ENCODE measurements around the gene DISC1.
A peak's percentile ranks its signal among the peaks of the same experiment; 100 is the strongest.
"Not testable (repeated sequence)": the region's sequence is repeated elsewhere in the genome, so short reads cannot be mapped to it uniquely, and the experiment has no call there.

The DISC1 gene

DNA sequence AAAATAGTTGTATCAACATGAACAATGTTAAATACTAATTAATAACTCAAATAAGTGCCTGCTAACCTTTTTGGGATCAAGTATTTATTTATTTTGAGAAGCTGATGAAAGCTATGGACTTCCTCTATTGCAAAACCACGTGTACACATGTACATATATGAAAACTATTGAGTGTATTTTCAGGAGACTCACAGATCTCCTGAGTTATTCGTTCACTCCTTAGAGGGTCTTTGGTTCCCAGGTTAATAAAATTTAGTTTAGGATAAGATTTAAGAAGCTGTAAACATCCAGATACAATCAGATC, 130.5 kb downstream of the DISC1 start:
- peak overlapping the region; percentile 59 for H3K4me3 Mint-ChIP-seq

GRCh38 chr1:231757759-231758158, 131.2 kb downstream of the DISC1 start:
- Mint-ChIP-seq H3K36me3 (peaks cover 25% of the 10 kb centered on the region), H3K4me1 (no peaks in the 10 kb centered on the region)

More for the DNA sequence above, 130.5 kb downstream of the DISC1 start:
- H3K9me3 Mint-ChIP-seq, result peaks cover 17% of the 10 kb centered on the region
- H3K27me3 Mint-ChIP-seq, result peaks cover 5% of the 10 kb centered on the region
- H3K36me3 Mint-ChIP-seq, result peaks cover 30% of the 10 kb centered on the region
- peak; percentile 66 for ATAC-seq
- H3K4me1 Mint-ChIP-seq, result no peaks in the 10 kb centered on the region
- H3K27ac Mint-ChIP-seq, result no peak overlapping the region

GRCh38 chr1:231761252-231761651, 134.7 kb downstream of the DISC1 start:
- H3K9me3 Mint-ChIP-seq, result no peaks in the 10 kb centered on the region
- no peak overlapping the region for H3K27ac Mint-ChIP-seq
- H3K36me3 Mint-ChIP-seq, result peaks cover 6% of the 10 kb centered on the region
- no peak for ATAC-seq
- H3K4me3 Mint-ChIP-seq, result no peak overlapping the region
- H3K4me1 Mint-ChIP-seq, result no peaks in the 10 kb centered on the region
- H3K27me3 Mint-ChIP-seq, result peaks cover 9% of the 10 kb centered on the region

More at GRCh38 chr1:231757759-231758158, 131.2 kb downstream of the DISC1 start:
- Mint-ChIP-seq H3K27me3 (peaks cover 9% of the 10 kb centered on the region), H3K9me3 (peaks cover 12% of the 10 kb centered on the region), H3K27ac (no peak overlapping the region), H3K4me3 (no peak overlapping the region)
- no peak for ATAC-seq

DNA sequence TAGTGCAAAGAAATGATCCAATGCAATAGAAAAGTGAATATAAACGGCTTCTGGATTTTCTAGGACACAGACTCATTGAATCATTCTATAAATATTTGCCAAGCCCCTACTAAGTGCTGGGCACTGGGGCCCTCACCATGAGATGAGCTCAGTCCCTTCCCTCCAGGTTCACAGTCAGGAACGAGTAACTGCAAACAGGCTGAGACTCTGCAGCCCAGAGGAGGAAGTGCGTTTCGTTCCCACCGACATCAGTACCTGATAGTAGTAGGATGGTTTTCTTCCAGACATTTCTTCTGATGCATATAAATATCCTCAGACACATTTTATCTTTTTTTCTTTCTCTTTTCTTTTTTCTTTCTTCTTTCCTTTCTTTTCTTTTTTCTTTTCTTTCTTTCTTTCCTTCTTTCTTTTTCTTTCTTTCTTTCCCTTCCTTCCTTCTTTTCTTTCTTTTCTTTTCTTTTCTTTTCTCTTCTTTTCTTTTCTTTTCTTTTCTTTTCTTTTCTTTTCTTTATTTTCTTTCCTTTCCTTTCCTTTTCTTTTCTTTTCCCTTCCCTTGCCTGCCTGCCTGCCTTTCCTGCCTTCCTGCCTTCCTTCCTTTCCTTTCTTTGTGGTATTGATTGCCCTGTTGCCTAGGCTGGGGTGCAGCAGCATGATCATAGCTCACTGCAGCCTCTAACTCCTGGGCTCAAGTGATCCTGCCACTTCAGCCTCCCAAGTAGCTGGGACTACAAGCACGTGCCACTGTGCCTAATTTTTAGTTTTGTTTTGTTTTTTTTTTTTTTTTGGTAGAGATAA, 135.4 kb downstream of the DISC1 start:
- Mint-ChIP-seq H3K36me3 (peaks cover 6% of the 10 kb centered on the region), H3K9me3 (no peaks in the 10 kb centered on the region), H3K4me3 (no peak overlapping the region), H3K4me1 (no peaks in the 10 kb centered on the region), H3K27ac (no peak overlapping the region), H3K27me3 (peaks cover 9% of the 10 kb centered on the region)
- no peak for ATAC-seq

DNA sequence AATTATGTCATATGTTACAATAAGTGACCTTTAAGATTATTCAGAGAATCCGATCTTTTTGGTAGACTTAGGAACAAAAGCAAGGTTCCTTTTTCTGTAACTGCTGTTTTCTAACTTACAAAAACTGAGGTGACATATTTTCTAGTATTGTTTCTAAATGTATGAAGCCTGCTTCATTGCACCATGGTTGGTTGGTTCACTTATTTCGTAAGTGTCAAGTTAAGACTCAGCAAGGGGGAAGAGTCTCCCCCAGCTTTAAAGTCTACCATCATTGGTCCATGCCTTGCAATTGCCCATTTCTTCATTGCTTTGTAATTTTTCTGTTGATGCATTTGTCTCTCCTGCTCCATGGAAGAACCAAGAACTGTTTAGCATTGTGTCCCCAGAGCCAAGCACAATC, 136.9 kb downstream of the DISC1 start:
- Mint-ChIP-seq H3K36me3 (peaks cover 6% of the 10 kb centered on the region), H3K4me3 (no peak overlapping the region), H3K9me3 (no peaks in the 10 kb centered on the region), H3K27ac (no peak overlapping the region), H3K27me3 (peaks cover 9% of the 10 kb centered on the region), H3K4me1 (no peaks in the 10 kb centered on the region)
- no peak for ATAC-seq

- not testable (repeated sequence) for H3K9me3 Mint-ChIP-seq, H3K36me3 Mint-ChIP-seq, ATAC-seq, H3K27ac Mint-ChIP-seq, H3K4me3 Mint-ChIP-seq, H3K4me1 Mint-ChIP-seq, H3K27me3 Mint-ChIP-seq
Measured at GRCh38 chr1:231765825-231766224, 139.2 kb downstream of the DISC1 start.

DNA sequence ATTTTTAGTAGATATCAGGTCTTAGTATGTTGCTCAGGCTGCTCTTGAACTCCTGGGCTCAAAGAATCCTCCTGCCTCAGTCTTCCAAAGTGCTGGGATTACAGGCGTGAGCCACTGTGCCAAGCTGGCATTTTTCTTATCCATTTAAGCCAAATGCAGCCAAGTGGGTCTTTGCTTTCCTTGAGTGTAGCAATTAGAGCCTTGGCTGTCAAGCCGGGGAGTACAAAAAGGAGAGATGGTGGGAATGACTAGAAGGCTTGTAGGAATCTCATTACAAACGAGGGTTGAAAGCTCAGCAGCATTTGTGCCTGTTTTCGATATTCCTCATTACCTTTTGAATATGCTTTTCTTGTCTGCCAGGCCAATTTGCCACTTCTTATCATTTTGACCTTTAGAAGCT, 140.9 kb downstream of the DISC1 start:
- H3K36me3 Mint-ChIP-seq, result peaks cover 6% of the 10 kb centered on the region
- ATAC-seq, result no peak
- H3K27me3 Mint-ChIP-seq, result no peaks in the 10 kb centered on the region

DNA sequence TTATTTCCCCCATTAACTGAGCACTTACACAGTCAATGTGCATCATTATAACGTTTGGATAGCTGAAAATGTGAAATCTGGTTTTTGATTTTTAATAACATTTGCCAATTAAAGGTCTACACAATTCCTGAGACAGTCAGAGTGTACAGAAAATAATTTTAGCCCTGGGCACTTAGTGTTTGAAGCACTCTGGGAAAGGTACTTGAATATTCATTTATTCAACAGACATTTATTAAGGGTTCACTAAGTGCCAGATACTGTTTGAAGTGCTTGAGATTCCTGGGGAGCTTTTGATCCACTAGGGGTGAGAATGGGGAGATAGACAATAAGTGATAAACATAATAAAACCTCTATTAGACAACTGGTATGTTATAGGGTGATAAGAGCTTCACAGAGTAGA, 141.8 kb downstream of the DISC1 start:
- H3K4me1 Mint-ChIP-seq, result no peaks in the 10 kb centered on the region
- H3K9me3 Mint-ChIP-seq, result no peaks in the 10 kb centered on the region
- ATAC-seq, result no peak
- H3K36me3 Mint-ChIP-seq, result peaks cover 6% of the 10 kb centered on the region
- no peak overlapping the region for H3K4me3 Mint-ChIP-seq
- no peak overlapping the region for H3K27ac Mint-ChIP-seq
- no peaks in the 10 kb centered on the region for H3K27me3 Mint-ChIP-seq

More for the DNA sequence above, 140.9 kb downstream of the DISC1 start:
- Mint-ChIP-seq H3K4me1 (no peaks in the 10 kb centered on the region), H3K4me3 (no peak overlapping the region), H3K9me3 (no peaks in the 10 kb centered on the region), H3K27ac (no peak overlapping the region)

GRCh38 chr1:231770506-231771175, 144.1 kb downstream of the DISC1 start:
- Mint-ChIP-seq H3K4me3 (no peak overlapping the region), H3K27me3 (no peaks in the 10 kb centered on the region), H3K4me1 (no peaks in the 10 kb centered on the region), H3K36me3 (peaks cover 11% of the 10 kb centered on the region), H3K9me3 (no peaks in the 10 kb centered on the region), H3K27ac (no peak overlapping the region)
- ATAC-seq, result no peak

DNA sequence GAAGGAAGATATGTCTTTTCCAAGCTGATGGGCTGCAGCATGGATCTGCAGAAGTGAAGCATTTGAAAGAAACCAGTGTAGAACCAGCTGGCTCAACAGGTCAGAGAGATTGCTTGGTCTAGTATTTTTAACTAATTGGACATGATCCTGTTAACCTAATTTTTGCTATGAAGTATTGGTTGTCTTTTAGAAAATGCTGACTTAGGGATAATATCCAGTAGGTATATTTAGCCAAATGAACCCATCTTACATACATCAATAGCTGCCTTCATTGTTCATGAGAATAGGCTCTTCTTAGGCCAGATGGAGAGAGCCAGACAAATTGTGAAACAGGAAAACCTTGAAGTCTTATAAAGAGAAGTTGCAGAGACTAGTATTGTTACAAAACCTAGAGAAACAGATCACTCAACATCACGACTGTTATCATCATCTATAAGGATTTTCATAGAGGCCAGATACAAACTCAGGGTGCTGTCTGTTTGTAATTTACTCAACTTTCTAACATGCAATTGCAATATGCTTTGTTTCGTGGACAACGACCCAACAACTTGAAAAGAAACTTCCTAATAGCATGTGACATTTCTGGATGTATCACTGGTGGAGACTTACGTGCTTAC, 148.2 kb downstream of the DISC1 start:
- Mint-ChIP-seq H3K36me3 (peaks cover 11% of the 10 kb centered on the region), H3K4me3 (no peak overlapping the region), H3K27ac (no peak overlapping the region), H3K9me3 (no peaks in the 10 kb centered on the region), H3K4me1 (peaks cover 8% of the 10 kb centered on the region), H3K27me3 (no peaks in the 10 kb centered on the region)
- ATAC-seq, result no peak

GRCh38 chr1:231776010-231776756, 149.6 kb downstream of the DISC1 start:
- Mint-ChIP-seq H3K4me3 (no peak overlapping the region), H3K9me3 (no peaks in the 10 kb centered on the region), H3K27ac (no peak overlapping the region), H3K36me3 (peaks cover 7% of the 10 kb centered on the region), H3K27me3 (no peaks in the 10 kb centered on the region), H3K4me1 (peaks cover 8% of the 10 kb centered on the region)
- no peak for ATAC-seq

- no peaks in the 10 kb centered on the region for H3K27me3 Mint-ChIP-seq
- peaks cover 5% of the 10 kb centered on the region for H3K36me3 Mint-ChIP-seq
- H3K27ac Mint-ChIP-seq, result no peak overlapping the region
Measured at GRCh38 chr1:231776757-231777062, 150.1 kb downstream of the DISC1 start.

DNA sequence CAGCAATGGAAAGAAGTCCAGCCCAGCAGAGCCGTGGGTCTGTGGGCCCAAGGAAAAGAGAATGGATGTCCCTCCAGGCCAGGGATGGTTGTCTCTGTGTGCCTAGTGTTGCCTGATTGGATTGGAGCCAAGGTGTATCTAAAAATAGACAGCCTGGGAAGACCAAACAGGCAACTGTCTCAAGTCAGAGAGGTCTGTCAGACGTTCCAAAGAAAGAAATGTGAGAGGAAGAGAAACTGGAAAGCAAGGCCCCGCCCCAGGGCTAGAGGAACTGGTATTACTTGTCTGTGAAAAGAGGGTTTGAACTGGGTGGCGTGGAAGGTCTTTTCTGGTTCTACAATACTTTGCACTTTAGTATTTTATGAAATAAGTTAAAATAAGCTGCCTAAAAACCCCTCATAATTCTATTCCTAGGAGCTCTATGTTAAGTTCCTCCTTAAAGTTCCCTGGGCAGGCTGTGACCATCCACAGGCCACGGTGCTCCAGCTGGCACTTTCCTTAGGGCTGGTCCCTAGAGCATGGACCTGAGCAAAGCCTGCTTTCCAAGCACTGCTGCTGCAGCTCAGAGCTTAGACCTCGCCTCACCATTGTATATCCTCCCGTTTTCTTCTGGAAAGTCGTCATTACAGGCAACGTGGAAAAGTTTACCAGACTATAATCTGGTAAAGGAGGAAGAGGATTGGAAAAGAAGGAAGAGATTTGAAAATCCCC, 151.6 kb downstream of the DISC1 start:
- ATAC-seq, result no peak
- no peaks in the 10 kb centered on the region for H3K27me3 Mint-ChIP-seq
- peaks cover 18% of the 10 kb centered on the region for H3K4me1 Mint-ChIP-seq
- H3K9me3 Mint-ChIP-seq, result no peaks in the 10 kb centered on the region
- no peak overlapping the region for H3K27ac Mint-ChIP-seq
- H3K36me3 Mint-ChIP-seq, result peaks cover 5% of the 10 kb centered on the region
- no peak overlapping the region for H3K4me3 Mint-ChIP-seq

More at GRCh38 chr1:231776757-231777062, 150.1 kb downstream of the DISC1 start:
- Mint-ChIP-seq H3K9me3 (no peaks in the 10 kb centered on the region), H3K4me3 (no peak overlapping the region), H3K4me1 (peaks cover 13% of the 10 kb centered on the region)
- ATAC-seq, result no peak

- ATAC-seq, result no peak
- no peak overlapping the region for H3K4me3 Mint-ChIP-seq
- no peak overlapping the region for H3K27ac Mint-ChIP-seq
- peaks cover 18% of the 10 kb centered on the region for H3K4me1 Mint-ChIP-seq
- no peaks in the 10 kb centered on the region for H3K9me3 Mint-ChIP-seq
- H3K27me3 Mint-ChIP-seq, result no peaks in the 10 kb centered on the region
- peaks cover 5% of the 10 kb centered on the region for H3K36me3 Mint-ChIP-seq
Measured at GRCh38 chr1:231779081-231779480, 152.5 kb downstream of the DISC1 start.

- Mint-ChIP-seq H3K4me3 (no peak overlapping the region), H3K9me3 (no peaks in the 10 kb centered on the region), H3K27me3 (no peaks in the 10 kb centered on the region), H3K27ac (no peak overlapping the region), H3K36me3 (no peaks in the 10 kb centered on the region), H3K4me1 (peaks cover 18% of the 10 kb centered on the region)
- ATAC-seq, result no peak
Measured at GRCh38 chr1:231781892-231782291, 155.3 kb downstream of the DISC1 start.
